Superior temporal gyrus (tissue), 1 donor: ENCODE measurements around the gene SHD.
A peak's percentile ranks its signal among the peaks of the same experiment; 100 is the strongest.

ENCODE experiments used
- DNase-seq: peaks from one replicate; pipeline ENCODE4 v3.0.0-alpha.2; 2016; ENCODE audit errors: extremely low spot score

SHD gene

DNA sequence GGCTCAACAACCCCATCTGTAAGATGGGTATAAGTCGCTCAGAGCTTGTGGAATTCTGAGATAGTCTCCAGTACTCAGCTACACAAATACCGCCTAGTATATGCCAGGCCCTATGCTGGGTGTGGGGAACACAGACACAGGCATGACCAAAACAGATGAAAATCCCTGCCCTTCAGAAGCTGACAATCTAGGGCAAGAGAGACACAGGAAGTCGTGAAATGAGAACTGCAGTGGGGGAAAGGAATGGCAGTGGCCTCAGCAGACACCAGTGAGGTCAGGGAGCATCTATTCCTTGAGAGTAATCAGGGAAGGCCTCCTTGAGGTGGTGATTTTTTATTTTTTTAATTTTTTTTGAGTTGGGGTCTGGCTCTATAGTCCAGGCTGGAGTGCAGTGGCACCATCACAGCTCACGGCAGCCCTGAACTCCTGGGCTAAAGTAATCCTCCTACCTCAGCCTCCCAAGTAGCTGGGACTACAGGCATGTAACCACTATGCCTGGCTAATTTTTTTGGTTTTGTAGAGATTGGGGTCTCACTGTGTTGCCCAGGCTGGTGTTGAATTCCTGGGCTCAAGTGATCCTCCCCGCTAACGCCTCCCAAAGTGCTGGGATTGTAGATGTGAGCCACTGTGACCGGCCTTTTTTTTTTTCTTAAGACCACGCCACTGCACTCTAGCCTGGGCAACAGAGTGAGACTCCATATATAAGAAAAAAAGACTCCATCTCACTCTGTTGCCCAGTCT is 19.9 kb downstream of the SHD start:
- DNase-seq, result no peak

DNA sequence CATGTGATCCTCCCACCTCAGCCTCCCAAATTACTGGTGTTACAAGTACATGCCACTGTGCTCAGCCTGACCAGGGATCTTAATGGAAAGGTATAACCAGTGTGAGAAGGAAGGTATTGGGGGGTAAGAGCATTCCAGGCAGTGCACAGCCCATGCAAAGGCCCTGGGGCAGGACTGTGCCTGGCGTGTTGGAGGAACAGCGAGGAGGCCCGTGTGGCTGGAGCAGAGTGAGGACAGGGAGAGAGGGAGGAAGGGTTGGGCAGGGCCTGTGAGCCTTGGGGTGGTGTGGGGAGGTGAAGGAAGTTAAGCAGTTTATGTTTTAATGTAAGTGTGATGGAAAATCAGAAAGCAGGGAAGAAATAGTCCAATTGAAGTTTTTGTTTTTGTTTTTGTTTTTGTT is 21.5 kb downstream of the SHD start:
- DNase-seq, result no peak

DNA sequence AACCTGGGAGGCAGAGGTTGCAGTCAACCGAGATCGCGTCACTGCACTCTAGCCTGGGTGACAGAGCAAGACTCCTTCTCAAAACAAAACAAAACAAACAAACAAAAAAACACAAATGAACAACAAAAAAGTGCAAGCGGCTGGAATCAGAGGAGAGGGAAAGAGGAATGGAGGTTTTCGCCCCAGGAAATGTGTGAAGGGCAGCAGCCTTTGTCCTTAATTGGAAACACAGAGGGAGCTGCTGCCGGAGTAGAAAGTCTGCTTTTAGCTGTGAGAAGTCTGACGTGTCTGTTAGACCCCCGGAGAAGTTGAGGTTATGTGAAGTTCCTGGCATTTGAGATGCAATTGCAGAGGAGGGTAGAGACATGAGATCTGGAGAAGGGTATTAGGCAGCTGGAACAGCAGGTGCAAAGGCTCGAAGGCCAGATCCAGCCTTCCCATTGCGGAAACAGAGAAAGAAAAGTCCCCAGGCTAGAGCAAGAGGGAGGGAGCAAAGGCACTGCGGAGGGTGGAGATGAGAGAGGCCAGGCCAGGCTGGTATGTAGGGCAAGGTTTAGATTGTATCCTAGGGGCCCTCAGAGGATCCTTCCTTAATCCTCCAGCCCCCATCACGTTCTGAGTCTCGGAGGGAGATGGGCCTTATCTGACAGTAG is 22.6 kb downstream of the SHD start:
- no peak for DNase-seq

GRCh38 chr19:4302243-4302640 is 23.2 kb downstream of the SHD start, which contains the start of gene TMIGD2:
TSS of gene TMIGD2 (minus strand) at chr19:4302389. CDS start at chr19:4302385, 4 bp downstream.
- no peak for DNase-seq

- DNase-seq, result no peak
Measured at GRCh38 chr19:4303819-4304537, 24.9 kb downstream of the SHD start.

GRCh38 chr19:4304538-4305256 is 25.6 kb downstream of the SHD start, which contains the start of gene FSD1:
TSS of gene FSD1 (plus strand) at chr19:4304598. CDS start at chr19:4304747, 149 bp downstream.
- DNase-seq, result peak; percentile 45

DNA sequence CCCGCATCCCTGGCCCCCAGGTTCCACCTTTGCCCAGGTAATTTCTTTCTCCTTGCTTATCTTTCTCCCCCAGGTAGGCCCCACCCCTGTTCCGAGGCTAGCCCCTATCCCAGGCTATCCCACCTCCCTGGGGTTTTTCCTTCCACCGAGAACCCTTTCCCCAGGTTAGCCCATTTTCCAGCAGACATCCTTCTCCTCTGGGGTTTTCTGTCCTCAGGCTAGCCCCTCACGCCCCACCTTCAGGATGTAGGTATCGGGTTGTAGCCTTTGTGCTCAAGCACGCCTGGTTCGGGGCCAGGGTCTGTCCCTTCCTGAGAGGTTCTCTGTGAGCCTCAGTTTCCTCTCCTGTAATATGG is 26.2 kb downstream of the SHD start:
- no peak for DNase-seq

DNA sequence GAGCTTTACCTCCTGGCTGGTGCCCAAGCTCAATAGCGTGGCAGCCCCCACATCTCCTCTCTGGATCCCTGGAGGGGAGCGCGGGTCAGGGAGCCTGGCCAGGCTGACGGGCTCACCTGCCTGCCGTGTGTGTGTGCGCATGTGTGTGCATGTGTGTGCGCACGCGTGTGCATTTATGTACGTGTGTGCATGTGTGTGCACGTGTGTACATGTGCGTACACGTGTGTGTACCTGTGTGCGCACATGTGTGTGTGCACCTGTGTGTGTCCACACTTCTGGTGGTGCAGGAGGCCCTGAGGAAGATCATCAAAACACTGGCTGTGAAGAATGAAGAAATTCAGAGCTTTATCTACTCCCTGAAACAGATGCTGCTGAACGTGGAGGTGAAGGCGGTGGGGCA is 26.6 kb downstream of the SHD start:
- DNase-seq, result no peak

- no peak for DNase-seq
Measured at GRCh38 chr19:4310247-4311121, 31.4 kb downstream of the SHD start.

GRCh38 chr19:4313847-4314490 is 34.9 kb downstream of the SHD start:
- no peak for DNase-seq

DNA sequence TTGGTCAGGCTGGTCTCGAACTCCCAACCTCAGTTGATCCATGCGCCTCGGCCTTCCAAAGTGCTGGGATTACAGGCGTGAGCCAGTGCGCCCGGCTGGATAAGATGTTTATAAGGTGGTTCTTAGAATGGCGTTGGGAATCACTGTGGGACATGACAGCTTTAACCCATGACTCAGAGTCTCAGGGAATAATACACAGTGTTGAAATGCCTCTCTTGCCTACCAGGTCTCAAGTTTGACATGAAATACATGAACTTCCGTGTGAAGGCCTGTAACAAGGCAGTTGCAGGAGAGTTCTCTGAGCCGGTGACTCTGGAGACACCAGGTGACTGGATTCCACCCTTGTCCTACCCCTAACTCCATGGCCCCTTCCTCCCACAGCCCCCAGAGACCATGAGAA is 37.9 kb downstream of the SHD start:
- DNase-seq, result no peak

- no peak for DNase-seq
Measured at GRCh38 chr19:4318460-4318859, 39.4 kb downstream of the SHD start.

GRCh38 chr19:4319067-4319718 is 40.1 kb downstream of the SHD start:
- no peak for DNase-seq

DNA sequence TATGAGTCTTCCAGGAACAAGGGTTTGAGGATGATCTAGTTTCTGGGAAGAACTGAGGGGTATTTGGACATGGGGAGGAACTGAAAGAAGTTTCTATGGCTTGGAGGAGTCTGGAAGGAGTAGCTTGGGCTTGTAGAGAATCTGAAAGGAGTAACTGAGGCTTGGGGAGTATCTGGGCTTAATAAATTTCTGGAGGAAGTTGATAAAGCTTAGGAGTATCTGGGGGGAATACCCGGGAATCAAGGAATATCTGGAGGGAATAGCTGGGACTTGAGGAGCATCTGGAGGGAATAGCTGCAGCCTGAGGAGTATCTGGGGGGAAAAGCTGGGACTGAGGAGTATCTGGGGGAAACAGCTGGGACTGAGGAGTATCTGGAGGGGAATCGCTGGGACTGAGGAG is 41.4 kb downstream of the SHD start:
- DNase-seq, result no peak

GRCh38 chr19:4322942-4323665 is 44.0 kb downstream of the SHD start:
- DNase-seq, result no peak

DNA sequence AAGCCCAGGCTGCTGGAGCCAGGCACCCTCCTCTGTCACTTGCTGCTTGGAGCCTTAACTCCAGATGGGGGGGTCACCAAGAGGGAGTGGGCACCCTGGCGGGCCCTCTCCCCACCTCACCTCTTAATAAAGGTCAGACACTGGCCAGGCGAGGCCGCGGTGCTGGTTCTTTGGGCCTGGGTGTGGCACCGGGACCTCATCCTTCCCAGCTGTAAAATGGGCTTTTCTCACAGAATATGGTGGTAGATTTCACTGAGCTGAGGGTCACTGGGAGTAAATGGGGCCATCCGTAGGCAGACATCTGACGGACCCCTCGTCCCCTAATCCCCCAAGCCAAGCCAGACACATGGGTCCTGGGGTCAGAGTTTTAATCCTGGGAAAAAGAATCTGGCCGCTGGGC is 44.6 kb downstream of the SHD start:
- DNase-seq, result no peak

DNA sequence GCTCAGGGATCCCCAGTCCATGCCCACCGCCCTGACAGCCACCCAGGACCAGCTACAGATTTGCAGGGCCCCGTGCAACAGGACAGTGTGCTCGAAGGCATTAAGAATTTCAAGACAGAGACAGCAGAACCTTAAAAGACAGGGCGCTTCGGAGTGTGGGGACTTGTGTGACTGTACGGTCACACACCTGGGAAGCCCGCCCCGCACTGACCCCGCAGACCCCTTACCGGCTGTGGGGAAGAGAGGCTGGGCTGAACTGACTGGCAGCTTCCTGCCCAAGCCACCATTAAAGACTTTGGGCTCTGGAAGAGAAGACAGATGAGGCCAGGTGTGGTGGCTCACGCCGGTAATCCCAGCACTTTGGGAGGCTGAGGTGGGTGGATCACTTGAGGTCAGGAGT is 45.2 kb downstream of the SHD start:
- no peak for DNase-seq

DNA sequence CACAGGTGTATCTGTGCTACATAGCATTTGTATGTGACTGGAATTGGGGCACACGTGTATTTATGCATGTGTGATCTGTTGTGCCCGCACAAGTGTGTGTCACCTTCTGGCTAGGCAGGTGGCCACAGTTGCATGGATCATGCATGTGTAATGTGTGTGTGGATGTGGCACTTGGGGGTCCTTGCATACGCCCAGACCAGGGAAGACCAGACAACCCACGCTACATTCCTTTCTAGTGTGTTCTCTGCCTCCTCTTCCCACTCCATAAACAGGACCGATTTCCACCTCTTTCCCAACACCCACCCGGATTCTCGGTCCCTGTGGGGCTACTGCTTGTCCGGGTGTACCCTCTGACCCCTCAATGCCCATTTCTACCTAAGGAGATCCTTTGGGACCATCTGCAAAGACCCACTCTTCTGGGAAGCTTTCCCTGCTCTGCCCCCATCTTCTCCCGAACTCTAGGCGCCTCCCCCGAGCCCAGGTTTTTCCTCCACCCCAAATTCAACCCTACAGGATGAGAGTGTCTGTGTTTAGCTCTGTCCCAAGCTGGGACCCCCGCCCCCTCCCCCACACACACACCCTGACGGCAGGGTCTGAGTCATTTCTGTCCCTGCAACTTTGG is 47.3 kb downstream of the SHD start:
- DNase-seq, result no peak

- no peak for DNase-seq
Measured at GRCh38 chr19:4326837-4327251, 47.8 kb downstream of the SHD start.
